GM12892 (cell line): Measurements from ENCODE around the gene BANK1.

Experiments
- DNase-seq: peaks from one replicate; pipeline ENCODE4 v3.0.0; 2011; ENCODE audit not compliant: insufficient read length
- FAIRE-seq: peaks from 2 replicates; lab custom pipeline; 2011; peaks lifted over from hg19 to GRCh38; lab: Jason Lieb, UNC
- POLR2A ChIP-seq: IDR thresholded peaks from 2 replicates; pipeline ENCODE4 v1.6.1; 2011; ENCODE audit warnings: low read depth, low read length, control low read depth
- POLR2AphosphoS5 ChIP-seq: IDR thresholded peaks from 2 replicates; pipeline ENCODE4 v1.6.1; 2011; ENCODE audit warnings: low read depth, low read length, control low read depth
- TAF1 ChIP-seq: IDR thresholded peaks from 2 replicates; pipeline ENCODE4 v1.6.1; 2011; ENCODE audit warnings: low read depth, mild to moderate bottlenecking, control low read depth, low read length, borderline replicate concordance

Gene BANK1

GRCh38 chr4:101969965-101970364 is 179.4 kb downstream of the BANK1 start:
- no peak for FAIRE-seq
- TF ChIP-seq POLR2AphosphoS5 (no peak), TAF1 (no peak), POLR2A (no peak)
- DNase-seq, result no peak

- no peak for TF ChIP-seq TAF1
- DNase-seq, result no peak
- no peak for FAIRE-seq
Observed at GRCh38 chr4:101970547-101971155, 180.1 kb downstream of the BANK1 start.

- TF ChIP-seq POLR2AphosphoS5 (no peak), POLR2A (no peak), TAF1 (no peak)
- peak; percentile 48 for FAIRE-seq
- DNase-seq, result no peak
Observed at GRCh38 chr4:101972791-101973190, 182.3 kb downstream of the BANK1 start.

GRCh38 chr4:101973361-101973760 is 182.8 kb downstream of the BANK1 start:
- DNase-seq, result no peak
- TF ChIP-seq POLR2AphosphoS5 (no peak), TAF1 (no peak), POLR2A (no peak)
- no peak for FAIRE-seq

GRCh38 chr4:101977076-101977475 is 186.5 kb downstream of the BANK1 start:
- DNase-seq (no peak), FAIRE-seq (no peak)
- no peak for TF ChIP-seq POLR2A
- no peak for TF ChIP-seq POLR2AphosphoS5
- TF ChIP-seq TAF1, result no peak

- FAIRE-seq, result peak; percentile 5
- DNase-seq, result no peak
- TF ChIP-seq POLR2AphosphoS5 (no peak), TAF1 (no peak), POLR2A (no peak)
Observed at GRCh38 chr4:101981756-101982155, 191.2 kb downstream of the BANK1 start.

GRCh38 chr4:101983835-101984234 is 193.3 kb downstream of the BANK1 start:
- DNase-seq (no peak), FAIRE-seq (no peak)
- TF ChIP-seq TAF1, result no peak

- DNase-seq (no peak), FAIRE-seq (peak; percentile 17)
- no peak for TF ChIP-seq POLR2A
- TF ChIP-seq TAF1, result no peak
- no peak for TF ChIP-seq POLR2AphosphoS5
Observed at GRCh38 chr4:101987623-101988243, 197.2 kb downstream of the BANK1 start.

- DNase-seq (no peak), FAIRE-seq (no peak)
- TF ChIP-seq POLR2A (no peak), TAF1 (no peak), POLR2AphosphoS5 (no peak)
Observed at GRCh38 chr4:101989551-101989950, 199.0 kb downstream of the BANK1 start.

GRCh38 chr4:101992446-101992845 is 201.9 kb downstream of the BANK1 start:
- TF ChIP-seq TAF1 (no peak), POLR2AphosphoS5 (no peak), POLR2A (no peak)
- FAIRE-seq (no peak), DNase-seq (no peak)

GRCh38 chr4:101993002-101993841 is 202.7 kb downstream of the BANK1 start:
- TF ChIP-seq POLR2AphosphoS5 (no peak), POLR2A (no peak), TAF1 (no peak)
- no peak for DNase-seq
- FAIRE-seq, result peak; percentile 63

- FAIRE-seq (no peak), DNase-seq (no peak)
- TF ChIP-seq TAF1 (no peak), POLR2A (no peak), POLR2AphosphoS5 (no peak)
Observed at GRCh38 chr4:101993842-101994775, 203.6 kb downstream of the BANK1 start.
